Cardiac atrium fibroblast (primary cell): ENCODE results near the gene ANXA2. TPM values are rescaled to one million over a fixed set of nuclear protein-coding genes. Genes with fewer than 3 reads are reported as not detected.

Source experiments
- total RNA-seq: library from RNA; depleted of rRNA; stranded (reverse); fragments of >200 nt; gene quantifications from 2 replicates; pipeline ENCODE4 v1.2.3, GENCODE V29; 2015

The ANXA2 gene
- total RNA-seq: 2,818 and 3,211 TPM in 2 replicates

GRCh38 chr15:60397772-60398445 is at the start of gene ANXA2:
Gene ANXA2, minus strand, starts transcription at chr15:60397986. Its CDS starts 11,911 bp downstream, at chr15:60386075.

Other genes starting within 250 kb of the ANXA2 start
- gene ICE2, start 81.2 kb upstream of the ANXA2 start, total RNA-seq: 7.8 and 11.7 TPM in 2 replicates